ENCODE results near the gene SRGAP3.

GRCh38 chr3:9251055-9251786 lies 1.8 kb upstream of the SRGAP3 start:
- TF ChIP-seq TAF1 (IDR thresholded peaks at IDR 0.05; ENCODE audit: borderline replicate concordance, low read depth, low read length) (no peak), POLR2AphosphoS5 (IDR thresholded peaks at IDR 0.05; ENCODE audit: low read depth, low read length) (no peak), POLR2A (IDR thresholded peaks at IDR 0.05; ENCODE audit: low read depth, low read length) (no peak)
